Caco-2 (cell line): ENCODE data around the gene DQX1. TPM values are rescaled to one million over a fixed set of nuclear protein-coding genes. Genes with fewer than 3 reads are reported as not detected.
A peak's percentile ranks its signal among the peaks of the same experiment; 100 is the strongest.

Source experiments
- BruUV-seq: library from RNA; stranded (reverse); fragments of 400-500 nt; replicated peaks from 2 replicates; lab custom pipeline; 2021; lab: Mats Ljungman, UMichigan
- CTCF ChIA-PET: fragments of 300-600 bp; sonication (Branson Sonifier 250); formaldehyde crosslinking; loops from one replicate; lab custom pipeline; 2022; ENCODE audit warnings: antibody characterized with exemption; lab: Charles Lee
- POLR2A ChIA-PET: fragments of 300-600 bp; sonication (Branson Sonifier 250); formaldehyde crosslinking; loops from one replicate; lab custom pipeline; 2022; ENCODE audit warnings: antibody characterized with exemption; lab: Charles Lee
- DNase-seq, 2 experiments: peaks; one replicate each; pipeline versions ENCODE4 v3.0.0 to v3.0.0-alpha.2; 2020 to 2022
- H3K27me3 ChIP-seq: replicated peaks from 2 replicates; pipeline ENCODE4 v1.6.0; 2011; ENCODE audit warnings: low read length; ENCODE audit not compliant: control insufficient read depth, insufficient read depth
- H3K36me3 ChIP-seq: 2 replicates; pipeline ENCODE4 v1.5.1; 2011; ENCODE audit warnings: low read length; ENCODE audit not compliant: control insufficient read depth, insufficient read depth
- H3K4me1 ChIP-seq: fragments of 250-450 bp; sonication (Bioruptor Pico); 2 replicates; pipeline ENCODE4 v1.5.1; 2020; ENCODE audit warnings: mild to moderate bottlenecking
- H3K4me3 ChIP-seq: 2 replicates; pipeline ENCODE4 v1.5.1; 2011; ENCODE audit warnings: low read depth, mild to moderate bottlenecking, control low read depth, low read length
- H3K9me3 ChIP-seq: fragments of 250-450 bp; sonication (Bioruptor Pico); 2 replicates; pipeline ENCODE4 v1.5.1; 2020; ENCODE audit warnings: mild to moderate bottlenecking, moderate library complexity
- H3K27ac Mint-ChIP-seq: one replicate; pipeline ENCODE4 v1.8.0; 2022; ENCODE audit warnings: mixed read lengths; ENCODE audit not compliant: unreplicated experiment
- H3K27me3 Mint-ChIP-seq: one replicate; pipeline ENCODE4 v1.8.0; 2022; ENCODE audit warnings: mixed read lengths; ENCODE audit not compliant: insufficient read depth, unreplicated experiment
- H3K36me3 Mint-ChIP-seq: one replicate; pipeline ENCODE4 v1.8.0; 2022; ENCODE audit warnings: mild to moderate bottlenecking, mixed read lengths; ENCODE audit not compliant: insufficient read depth, unreplicated experiment
- H3K4me1 Mint-ChIP-seq: one replicate; pipeline ENCODE4 v1.8.0; 2022; ENCODE audit warnings: low read depth, mixed read lengths; ENCODE audit not compliant: unreplicated experiment
- H3K4me3 Mint-ChIP-seq: one replicate; pipeline ENCODE4 v1.8.0; 2022; ENCODE audit warnings: mild to moderate bottlenecking, moderate library complexity, mixed read lengths; ENCODE audit not compliant: unreplicated experiment
- H3K9me3 Mint-ChIP-seq: one replicate; pipeline ENCODE4 v1.8.0; 2022; ENCODE audit warnings: mixed read lengths; ENCODE audit not compliant: unreplicated experiment
- intact Hi-C: fragments of 100-400 bp; cut with micrococcal nuclease; formaldehyde crosslinking; loops from one replicate; pipeline ENCODE4 v1.10.0; 2022; ENCODE audit not compliant: unreplicated experiment
- total RNA-seq: library from RNA; stranded (reverse); gene quantifications from 2 replicates; pipeline ENCODE4 v1.2.3, GENCODE V29; 2022
- TF ChIP-seq, protein P1 (sequence below), 2 experiments: fragments of 200-600 bp in 1 of 2; IDR thresholded peaks; 1 replicate in 1 of 2; 2 replicates in 1 of 2; pipeline versions ENCODE4 v1.5.1 to v1.8.0; 2011 to 2022; ENCODE audit warnings: antibody characterized with exemption in 1 of 2, control low read depth in 1 of 2, inconsistent platforms in 1 of 2, low read depth in 1 of 2, low read length in 1 of 2, mild to moderate bottlenecking in 1 of 2, moderate library complexity in 1 of 2; ENCODE audit not compliant: insufficient read depth in 1 of 2, severe bottlenecking in 1 of 2, unreplicated experiment in 1 of 2

DQX1 gene
- total RNA-seq, 1 experiment from 2014 or later: 0.50 TPM

- Mint-ChIP-seq H3K4me1 (peaks cover 18% of the 10 kb centered on the region), H3K9me3 (no peaks in the 10 kb centered on the region), H3K27me3 (no peaks in the 10 kb centered on the region), H3K27ac (peak within 1 kb of the TSS; percentile 99), H3K36me3 (peaks cover 46% of the 10 kb centered on the region), H3K4me3 (peak within 1 kb of the TSS; percentile 99)
- ChIA-PET CTCF (interaction anchor here (0.8 to 1.7 kb wide), 6 partner anchors 15 to 68 kb away, joined by 3 to 7 read pairs (median 4); partner anchors contain the start of genes CCDC142 and TTC31), POLR2A (interaction anchor here (0.5 to 2.0 kb wide), 9 partner anchors 9 to 330 kb away, joined by 3 to 7 read pairs (median 4); partner anchors contain the start of genes CCDC142, PCGF1, TTC31 and WBP1)
- no peaks in the 10 kb centered on the region for H3K27me3 ChIP-seq
- H3K4me3 ChIP-seq: peak within 1 kb of the TSS; percentile 78
- BruUV-seq: no TSS peak
- intact Hi-C loops: loop anchor here (1.0 to 2.0 kb wide), 7 partner anchors 13 to 75 kb away; partner anchors contain the start of genes INO80B, MRPL53, PCGF1 and TTC31
- H3K9me3 ChIP-seq: no peaks in the 10 kb centered on the region
- TF ChIP-seq, protein P1, sequence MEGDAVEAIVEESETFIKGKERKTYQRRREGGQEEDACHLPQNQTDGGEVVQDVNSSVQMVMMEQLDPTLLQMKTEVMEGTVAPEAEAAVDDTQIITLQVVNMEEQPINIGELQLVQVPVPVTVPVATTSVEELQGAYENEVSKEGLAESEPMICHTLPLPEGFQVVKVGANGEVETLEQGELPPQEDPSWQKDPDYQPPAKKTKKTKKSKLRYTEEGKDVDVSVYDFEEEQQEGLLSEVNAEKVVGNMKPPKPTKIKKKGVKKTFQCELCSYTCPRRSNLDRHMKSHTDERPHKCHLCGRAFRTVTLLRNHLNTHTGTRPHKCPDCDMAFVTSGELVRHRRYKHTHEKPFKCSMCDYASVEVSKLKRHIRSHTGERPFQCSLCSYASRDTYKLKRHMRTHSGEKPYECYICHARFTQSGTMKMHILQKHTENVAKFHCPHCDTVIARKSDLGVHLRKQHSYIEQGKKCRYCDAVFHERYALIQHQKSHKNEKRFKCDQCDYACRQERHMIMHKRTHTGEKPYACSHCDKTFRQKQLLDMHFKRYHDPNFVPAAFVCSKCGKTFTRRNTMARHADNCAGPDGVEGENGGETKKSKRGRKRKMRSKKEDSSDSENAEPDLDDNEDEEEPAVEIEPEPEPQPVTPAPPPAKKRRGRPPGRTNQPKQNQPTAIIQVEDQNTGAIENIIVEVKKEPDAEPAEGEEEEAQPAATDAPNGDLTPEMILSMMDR (IDR thresholded peaks at IDR 0.05; ENCODE audit: insufficient read depth in 1 of 2, low read depth in 1 of 2, low read length in 1 of 2, severe bottlenecking in 1 of 2, unreplicated experiment in 1 of 2): no peak
- H3K36me3 ChIP-seq: peaks cover 9% of the 10 kb centered on the region
- peak; percentile 99 for DNase-seq
- peaks cover 6% of the 10 kb centered on the region for H3K4me1 ChIP-seq
Measured at GRCh38 chr2:74529357-74530238, 3.6 kb upstream of the DQX1 start, which contains the start of the genes AUP1 and HTRA2. Gene AUP1, minus strand, starts transcription at chr2:74529706. Its CDS starts 77 bp downstream, at chr2:74529629. Gene HTRA2, plus strand, starts transcription at chr2:74529933. Its CDS starts 74 bp downstream, at chr2:74530007.

DNA sequence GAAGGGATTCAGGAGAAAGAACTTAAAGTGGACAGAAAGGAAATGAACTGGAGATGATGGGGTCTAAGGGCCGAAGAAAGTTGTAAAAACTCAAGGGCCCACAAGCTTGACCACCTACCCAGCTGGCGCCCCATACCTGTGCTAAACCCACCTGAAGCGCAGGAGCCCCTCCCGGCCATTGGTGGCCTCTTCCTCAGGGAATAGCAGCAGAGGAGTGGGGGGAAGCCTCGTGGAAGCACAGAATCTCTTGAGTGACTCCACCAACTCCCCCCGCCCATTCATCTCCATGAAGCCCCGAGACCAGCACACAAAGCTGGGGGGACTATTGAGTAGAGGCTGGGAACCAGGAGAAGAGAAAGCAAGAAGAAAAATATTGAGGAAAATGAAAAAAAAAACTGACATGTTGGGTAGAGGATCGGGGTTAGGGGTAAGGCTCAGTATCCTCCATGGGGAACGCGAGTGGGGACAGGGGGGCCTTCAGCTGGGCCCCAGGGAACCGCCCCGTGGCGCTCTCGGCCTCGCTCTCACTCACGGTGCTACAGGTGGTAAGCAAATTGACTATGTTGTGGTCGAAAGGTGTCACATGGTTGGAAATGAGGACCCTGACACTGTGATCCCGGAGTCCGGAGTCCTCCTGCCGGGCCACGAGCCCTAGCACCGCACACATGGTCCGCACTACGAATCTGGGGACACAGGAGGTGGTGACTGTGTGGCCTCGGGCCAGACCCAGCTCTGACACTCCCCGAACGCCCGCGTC, 2.7 kb upstream of the DQX1 start:
- BruUV-seq: no TSS peak
- Mint-ChIP-seq H3K27ac (peak overlapping the region; percentile 99), H3K27me3 (no peaks in the 10 kb centered on the region), H3K4me1 (peaks cover 18% of the 10 kb centered on the region), H3K4me3 (peak overlapping the region; percentile 99), H3K9me3 (no peaks in the 10 kb centered on the region), H3K36me3 (peaks cover 46% of the 10 kb centered on the region)
- CTCF ChIA-PET: interaction anchor here (0.8 to 1.4 kb wide), 4 partner anchors 16 to 67 kb away, joined by 3 to 4 read pairs (median 3); no protein-coding TSS in a partner anchor
- POLR2A ChIA-PET: interaction anchor here (1.4 kb wide), 2 partner anchors 20 to 71 kb away, joined by 5 read pairs; partner anchors contain the start of gene WBP1
- DNase-seq: no peak
- Histone ChIP-seq H3K4me3 (peak overlapping the region; percentile 78), H3K27me3 (no peaks in the 10 kb centered on the region), H3K4me1 (peaks cover 6% of the 10 kb centered on the region), H3K9me3 (no peaks in the 10 kb centered on the region), H3K36me3 (peaks cover 9% of the 10 kb centered on the region)
- intact Hi-C loops: loop anchor here (1.0 to 2.0 kb wide), 7 partner anchors 12 to 74 kb away; partner anchors contain the start of genes INO80B, MRPL53, PCGF1 and TTC31
- TF ChIP-seq, protein P1 (IDR thresholded peaks at IDR 0.05; ENCODE audit: insufficient read depth in 1 of 2, low read depth in 1 of 2, low read length in 1 of 2, severe bottlenecking in 1 of 2, unreplicated experiment in 1 of 2): no peak
